Measurements from ENCODE around the gene SYT10.

DNA sequence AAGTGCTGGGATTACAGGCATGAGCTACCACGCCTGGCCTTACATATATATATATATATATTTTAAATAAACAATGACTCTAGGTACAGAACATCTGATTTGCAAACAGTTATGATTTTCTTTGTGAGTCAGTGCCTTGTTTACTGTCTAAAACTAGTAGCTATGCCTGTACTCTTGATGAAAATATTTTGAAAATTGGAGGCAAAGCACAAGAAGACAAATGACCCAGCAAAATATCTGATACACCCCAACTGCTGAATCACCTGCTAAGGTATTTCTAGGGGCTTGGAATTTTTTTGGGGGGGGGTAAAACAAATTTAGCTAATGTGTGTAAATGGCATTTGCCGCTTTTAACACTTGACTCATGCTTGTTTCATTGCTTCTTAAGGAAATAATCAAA, 69.3 kb downstream of the SYT10 start:
- TF ChIP-seq POLR2AphosphoS5 (IDR thresholded peaks at IDR 0.05) (no peak), POLR2A (IDR thresholded peaks at IDR 0.05) (no peak)
- TF ChIP-seq, protein P1, sequence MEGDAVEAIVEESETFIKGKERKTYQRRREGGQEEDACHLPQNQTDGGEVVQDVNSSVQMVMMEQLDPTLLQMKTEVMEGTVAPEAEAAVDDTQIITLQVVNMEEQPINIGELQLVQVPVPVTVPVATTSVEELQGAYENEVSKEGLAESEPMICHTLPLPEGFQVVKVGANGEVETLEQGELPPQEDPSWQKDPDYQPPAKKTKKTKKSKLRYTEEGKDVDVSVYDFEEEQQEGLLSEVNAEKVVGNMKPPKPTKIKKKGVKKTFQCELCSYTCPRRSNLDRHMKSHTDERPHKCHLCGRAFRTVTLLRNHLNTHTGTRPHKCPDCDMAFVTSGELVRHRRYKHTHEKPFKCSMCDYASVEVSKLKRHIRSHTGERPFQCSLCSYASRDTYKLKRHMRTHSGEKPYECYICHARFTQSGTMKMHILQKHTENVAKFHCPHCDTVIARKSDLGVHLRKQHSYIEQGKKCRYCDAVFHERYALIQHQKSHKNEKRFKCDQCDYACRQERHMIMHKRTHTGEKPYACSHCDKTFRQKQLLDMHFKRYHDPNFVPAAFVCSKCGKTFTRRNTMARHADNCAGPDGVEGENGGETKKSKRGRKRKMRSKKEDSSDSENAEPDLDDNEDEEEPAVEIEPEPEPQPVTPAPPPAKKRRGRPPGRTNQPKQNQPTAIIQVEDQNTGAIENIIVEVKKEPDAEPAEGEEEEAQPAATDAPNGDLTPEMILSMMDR (IDR thresholded peaks at IDR 0.05) = no peak

Measured in prostate gland (tissue), 2 donors.